T-helper 1 cell treated with Interleukin-12 subunit alpha and Interleukin-12 subunit beta and Interleukin-4 antibody, amounts not matched to agents 30 μg/mL and 1 μg/mL, for 36 hours (primary cell): ENCODE results near the gene TMEM45B.
"Not testable (repeated sequence)": the region's sequence is repeated elsewhere in the genome, so short reads cannot be mapped to it uniquely, and the experiment has no call there.

Source experiments
- H3K27ac Mint-ChIP-seq: one replicate; pipeline ENCODE4 v1.8.0; 2021; ENCODE audit warnings: mild to moderate bottlenecking, mixed read lengths
- H3K27me3 Mint-ChIP-seq: one replicate; pipeline ENCODE4 v1.8.0; 2021; ENCODE audit warnings: low read depth, mixed read lengths
- H3K36me3 Mint-ChIP-seq: one replicate; pipeline ENCODE4 v1.8.0; 2021; ENCODE audit warnings: low read depth, mixed read lengths
- H3K4me1 Mint-ChIP-seq: one replicate; pipeline ENCODE4 v1.8.0; 2021; ENCODE audit warnings: low read depth, mixed read lengths
- H3K4me3 Mint-ChIP-seq: one replicate; pipeline ENCODE4 v1.8.0; 2021; ENCODE audit warnings: mild to moderate bottlenecking, moderate library complexity, mixed read lengths
- H3K9me3 Mint-ChIP-seq: one replicate; pipeline ENCODE4 v1.8.0; 2021; ENCODE audit warnings: mixed read lengths

The TMEM45B gene

GRCh38 chr11:129823281-129823680, 7.6 kb downstream of the TMEM45B start:
- H3K27me3 Mint-ChIP-seq: peaks cover 13% of the 10 kb centered on the region
- H3K27ac Mint-ChIP-seq, H3K4me3 Mint-ChIP-seq, H3K9me3 Mint-ChIP-seq, H3K36me3 Mint-ChIP-seq, H3K4me1 Mint-ChIP-seq: not testable (repeated sequence)

GRCh38 chr11:129823799-129824198, 8.2 kb downstream of the TMEM45B start:
- not testable (repeated sequence) for H3K4me3 Mint-ChIP-seq, H3K36me3 Mint-ChIP-seq, H3K9me3 Mint-ChIP-seq, H3K4me1 Mint-ChIP-seq, H3K27ac Mint-ChIP-seq, H3K27me3 Mint-ChIP-seq

- H3K9me3 Mint-ChIP-seq: no peaks in the 10 kb centered on the region
- H3K36me3 Mint-ChIP-seq: no peaks in the 10 kb centered on the region
- H3K4me1 Mint-ChIP-seq: no peaks in the 10 kb centered on the region
- peaks cover 3% of the 10 kb centered on the region for H3K27me3 Mint-ChIP-seq
- no peak overlapping the region for H3K27ac Mint-ChIP-seq
- no peak overlapping the region for H3K4me3 Mint-ChIP-seq
These were observed 9.7 kb downstream of the TMEM45B start for GRCh38 chr11:129825380-129825779.

- Mint-ChIP-seq H3K4me3 (no peak overlapping the region), H3K4me1 (no peaks in the 10 kb centered on the region), H3K27me3 (no peaks in the 10 kb centered on the region), H3K36me3 (no peaks in the 10 kb centered on the region), H3K27ac (no peak overlapping the region), H3K9me3 (no peaks in the 10 kb centered on the region)
These were observed 12.7 kb downstream of the TMEM45B start for GRCh38 chr11:129828301-129828836.

GRCh38 chr11:129829497-129829896, 13.8 kb downstream of the TMEM45B start:
- not testable (repeated sequence) for H3K4me3 Mint-ChIP-seq, H3K4me1 Mint-ChIP-seq, H3K9me3 Mint-ChIP-seq, H3K27ac Mint-ChIP-seq, H3K36me3 Mint-ChIP-seq, H3K27me3 Mint-ChIP-seq

- not testable (repeated sequence) for H3K9me3 Mint-ChIP-seq, H3K27me3 Mint-ChIP-seq, H3K36me3 Mint-ChIP-seq, H3K27ac Mint-ChIP-seq, H3K4me1 Mint-ChIP-seq, H3K4me3 Mint-ChIP-seq
These were observed 15.6 kb downstream of the TMEM45B start for GRCh38 chr11:129831227-129831626.

GRCh38 chr11:129833260-129833659, 17.6 kb downstream of the TMEM45B start:
- not testable (repeated sequence) for H3K4me1 Mint-ChIP-seq

GRCh38 chr11:129836423-129836891, 20.8 kb downstream of the TMEM45B start:
- not testable (repeated sequence) for H3K4me3 Mint-ChIP-seq, H3K9me3 Mint-ChIP-seq, H3K27me3 Mint-ChIP-seq, H3K36me3 Mint-ChIP-seq, H3K27ac Mint-ChIP-seq
- peaks cover 11% of the 10 kb centered on the region for H3K4me1 Mint-ChIP-seq

More at GRCh38 chr11:129833260-129833659, 17.6 kb downstream of the TMEM45B start:
- H3K36me3 Mint-ChIP-seq, H3K27ac Mint-ChIP-seq, H3K4me3 Mint-ChIP-seq, H3K9me3 Mint-ChIP-seq, H3K27me3 Mint-ChIP-seq: not testable (repeated sequence)

GRCh38 chr11:129836979-129837378, 21.3 kb downstream of the TMEM45B start:
- no peaks in the 10 kb centered on the region for H3K36me3 Mint-ChIP-seq
- H3K9me3 Mint-ChIP-seq: no peaks in the 10 kb centered on the region
- H3K27ac Mint-ChIP-seq: no peak overlapping the region
- H3K4me1 Mint-ChIP-seq: peaks cover 14% of the 10 kb centered on the region
- no peak overlapping the region for H3K4me3 Mint-ChIP-seq
- no peaks in the 10 kb centered on the region for H3K27me3 Mint-ChIP-seq

- no peak overlapping the region for H3K27ac Mint-ChIP-seq
- peaks cover 21% of the 10 kb centered on the region for H3K4me1 Mint-ChIP-seq
- peaks cover 3% of the 10 kb centered on the region for H3K9me3 Mint-ChIP-seq
- peaks cover 11% of the 10 kb centered on the region for H3K27me3 Mint-ChIP-seq
- no peaks in the 10 kb centered on the region for H3K36me3 Mint-ChIP-seq
- H3K4me3 Mint-ChIP-seq: no peak overlapping the region
These were observed 24.6 kb downstream of the TMEM45B start for GRCh38 chr11:129840236-129840635.

GRCh38 chr11:129842138-129842537, 26.5 kb downstream of the TMEM45B start:
- Mint-ChIP-seq H3K27me3 (peaks cover 11% of the 10 kb centered on the region), H3K4me1 (peaks cover 25% of the 10 kb centered on the region), H3K36me3 (no peaks in the 10 kb centered on the region), H3K9me3 (peaks cover 3% of the 10 kb centered on the region), H3K4me3 (peak overlapping the region; percentile 40), H3K27ac (no peak overlapping the region)

GRCh38 chr11:129846508-129847335, 31.1 kb downstream of the TMEM45B start:
- peaks cover 3% of the 10 kb centered on the region for H3K9me3 Mint-ChIP-seq
- no peak overlapping the region for H3K27ac Mint-ChIP-seq
- peaks cover 17% of the 10 kb centered on the region for H3K4me1 Mint-ChIP-seq
- peaks cover 11% of the 10 kb centered on the region for H3K27me3 Mint-ChIP-seq
- no peak overlapping the region for H3K4me3 Mint-ChIP-seq
- no peaks in the 10 kb centered on the region for H3K36me3 Mint-ChIP-seq

- H3K9me3 Mint-ChIP-seq, H3K27ac Mint-ChIP-seq, H3K27me3 Mint-ChIP-seq, H3K36me3 Mint-ChIP-seq, H3K4me3 Mint-ChIP-seq: not testable (repeated sequence)
- H3K4me1 Mint-ChIP-seq: peaks cover 12% of the 10 kb centered on the region
These were observed 31.7 kb downstream of the TMEM45B start for GRCh38 chr11:129847361-129847760.

GRCh38 chr11:129849447-129850130, 33.9 kb downstream of the TMEM45B start:
- no peak overlapping the region for H3K27ac Mint-ChIP-seq
- H3K9me3 Mint-ChIP-seq: no peaks in the 10 kb centered on the region
- H3K36me3 Mint-ChIP-seq: no peaks in the 10 kb centered on the region
- H3K27me3 Mint-ChIP-seq: no peaks in the 10 kb centered on the region
- no peak overlapping the region for H3K4me3 Mint-ChIP-seq
- H3K4me1 Mint-ChIP-seq: peaks cover 31% of the 10 kb centered on the region

- H3K4me3 Mint-ChIP-seq: no peak overlapping the region
- no peaks in the 10 kb centered on the region for H3K36me3 Mint-ChIP-seq
- H3K4me1 Mint-ChIP-seq: peaks cover 33% of the 10 kb centered on the region
- peak overlapping the region; percentile 97 for H3K27ac Mint-ChIP-seq
- H3K27me3 Mint-ChIP-seq: no peaks in the 10 kb centered on the region
- no peaks in the 10 kb centered on the region for H3K9me3 Mint-ChIP-seq
These were observed 36.6 kb downstream of the TMEM45B start for GRCh38 chr11:129852125-129852740.
